ENCODE measurements around the gene ERMAP. TPM values are rescaled to one million over a fixed set of nuclear protein-coding genes. Genes with fewer than 3 reads are reported as not detected.
A peak's percentile ranks its signal among the peaks of the same experiment; 100 is the strongest.

ERMAP gene
- total RNA-seq, 1 donor from 2014 or later = 5.3 TPM

- FAIRE-seq = no peak
- no peak for DNase-seq (ENCODE audit: low read depth)
- Histone ChIP-seq H3K36me3 (ENCODE audit: control insufficient read depth, insufficient read depth, low read length) (peaks cover 4% of the 10 kb centered on the region), H3K4me3 (ENCODE audit: low read depth, low read length) (no peak overlapping the region), H3K27me3 (ENCODE audit: control insufficient read depth, insufficient read depth, low read length) (no peaks in the 10 kb centered on the region)
- TF ChIP-seq CTCF (IDR thresholded peaks at IDR 0.05; ENCODE audit: insufficient read depth, low read length, severe bottlenecking) = no peak
Observed at GRCh38 chr1:42774928-42775526, 41.9 kb upstream of the ERMAP start.

- Histone ChIP-seq H3K36me3 (ENCODE audit: control insufficient read depth, insufficient read depth, low read length) (peaks cover 4% of the 10 kb centered on the region), H3K4me3 (ENCODE audit: low read depth, low read length) (no peak overlapping the region), H3K27me3 (ENCODE audit: control insufficient read depth, insufficient read depth, low read length) (no peaks in the 10 kb centered on the region)
- TF ChIP-seq CTCF (IDR thresholded peaks at IDR 0.05; ENCODE audit: insufficient read depth, low read length, severe bottlenecking) = no peak
- DNase-seq (ENCODE audit: low read depth) = no peak
- FAIRE-seq = no peak
Observed at GRCh38 chr1:42776502-42776901, 40.4 kb upstream of the ERMAP start.

- no peaks in the 10 kb centered on the region for H3K27me3 ChIP-seq (ENCODE audit: control insufficient read depth, insufficient read depth, low read length)
- DNase-seq (ENCODE audit: low read depth) = peak; percentile 45
- no peak overlapping the region for H3K4me3 ChIP-seq (ENCODE audit: low read depth, low read length)
- FAIRE-seq = no peak
- peaks cover 4% of the 10 kb centered on the region for H3K36me3 ChIP-seq (ENCODE audit: control insufficient read depth, insufficient read depth, low read length)
- peak; percentile 68 for TF ChIP-seq CTCF (IDR thresholded peaks at IDR 0.05; ENCODE audit: insufficient read depth, low read length, severe bottlenecking)
Observed at GRCh38 chr1:42777852-42778251, 39.1 kb upstream of the ERMAP start.

GRCh38 chr1:42779725-42780124 is 37.2 kb upstream of the ERMAP start:
- Histone ChIP-seq H3K4me3 (ENCODE audit: low read depth, low read length) (no peak overlapping the region), H3K27me3 (ENCODE audit: control insufficient read depth, insufficient read depth, low read length) (no peaks in the 10 kb centered on the region), H3K36me3 (ENCODE audit: control insufficient read depth, insufficient read depth, low read length) (peaks cover 4% of the 10 kb centered on the region)
- no peak for TF ChIP-seq CTCF (IDR thresholded peaks at IDR 0.05; ENCODE audit: insufficient read depth, low read length, severe bottlenecking)
- no peak for DNase-seq (ENCODE audit: low read depth)
- no peak for FAIRE-seq

GRCh38 chr1:42780176-42780575 is 36.7 kb upstream of the ERMAP start:
- no peak for TF ChIP-seq CTCF (IDR thresholded peaks at IDR 0.05; ENCODE audit: insufficient read depth, low read length, severe bottlenecking)
- peaks cover 1% of the 10 kb centered on the region for H3K36me3 ChIP-seq (ENCODE audit: control insufficient read depth, insufficient read depth, low read length)
- no peak for FAIRE-seq

GRCh38 chr1:42783092-42783491 is 33.8 kb upstream of the ERMAP start:
- no peak for TF ChIP-seq CTCF (IDR thresholded peaks at IDR 0.05; ENCODE audit: insufficient read depth, low read length, severe bottlenecking)
- H3K27me3 ChIP-seq (ENCODE audit: control insufficient read depth, insufficient read depth, low read length) = no peaks in the 10 kb centered on the region
- no peak overlapping the region for H3K4me3 ChIP-seq (ENCODE audit: low read depth, low read length)
- FAIRE-seq (no peak), DNase-seq (ENCODE audit: low read depth) (no peak)
- no peaks in the 10 kb centered on the region for H3K36me3 ChIP-seq (ENCODE audit: control insufficient read depth, insufficient read depth, low read length)

More at GRCh38 chr1:42780176-42780575, 36.7 kb upstream of the ERMAP start:
- Histone ChIP-seq H3K4me3 (ENCODE audit: low read depth, low read length) (no peak overlapping the region), H3K27me3 (ENCODE audit: control insufficient read depth, insufficient read depth, low read length) (no peaks in the 10 kb centered on the region)
- DNase-seq (ENCODE audit: low read depth) = no peak
